Fibroblast of skin of right quadriceps (primary cell): ENCODE measurements around the gene MMP10.
A peak's percentile ranks its signal among the peaks of the same experiment; 100 is the strongest.

Experiments used
- DNase-seq: peaks from one replicate; pipeline ENCODE4 v3.0.0-alpha.2; 2013

Gene MMP10

GRCh38 chr11:102780491-102780918 is at the start of gene MMP10:
MMP10 (minus strand) TSS chr11:102780628; CDS start chr11:102780591, 37 bp downstream.
- DNase-seq, result peak; percentile 76

- DNase-seq, result no peak
Measured at GRCh38 chr11:102829316-102830000, 49.0 kb upstream of the MMP10 start.

GRCh38 chr11:102824556-102824955 is 44.1 kb upstream of the MMP10 start:
- peak; percentile 20 for DNase-seq

- DNase-seq, result no peak
Measured at GRCh38 chr11:102819491-102819890, 39.1 kb upstream of the MMP10 start.

DNA sequence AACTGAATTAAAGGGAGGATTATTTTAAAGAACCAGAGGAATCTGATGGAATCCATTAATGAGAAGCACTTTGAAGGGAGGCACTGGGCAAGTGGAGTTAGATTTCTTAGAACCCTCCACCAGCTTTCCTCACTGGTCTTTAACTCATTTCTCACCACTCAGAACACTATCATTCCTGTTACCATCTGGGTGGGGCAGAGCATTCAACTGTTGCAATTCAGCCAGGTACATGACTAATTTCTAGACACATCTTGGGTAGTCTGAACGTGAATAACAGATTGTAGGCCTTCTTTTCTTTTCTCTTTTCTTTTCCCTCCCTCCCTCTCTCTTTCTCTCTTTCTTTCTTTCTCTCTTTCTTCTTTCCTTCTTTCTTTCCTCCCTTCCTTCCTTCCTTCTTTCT is 33.1 kb upstream of the MMP10 start:
- no peak for DNase-seq

DNA sequence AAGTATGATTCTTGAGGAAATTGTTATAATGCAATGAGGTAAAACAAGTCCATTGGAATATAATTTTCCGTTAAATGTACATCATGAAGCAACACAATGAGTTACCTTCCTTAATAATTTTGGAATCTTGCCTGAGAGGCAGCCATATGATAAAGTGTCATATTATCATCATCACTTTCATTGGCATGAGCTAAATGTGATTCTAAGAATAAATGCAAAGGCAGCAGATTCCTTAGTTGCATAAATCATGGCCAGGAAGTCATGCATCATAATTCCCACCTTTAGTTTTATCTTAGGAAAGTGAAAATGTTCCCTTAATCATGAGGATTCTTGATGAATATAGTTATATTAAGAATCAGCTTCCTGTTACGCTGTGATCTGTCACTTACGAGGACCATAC is 31.8 kb upstream of the MMP10 start:
- no peak for DNase-seq

- DNase-seq, result peak; percentile 47
Measured at GRCh38 chr11:102810950-102811660, 30.7 kb upstream of the MMP10 start.

DNA sequence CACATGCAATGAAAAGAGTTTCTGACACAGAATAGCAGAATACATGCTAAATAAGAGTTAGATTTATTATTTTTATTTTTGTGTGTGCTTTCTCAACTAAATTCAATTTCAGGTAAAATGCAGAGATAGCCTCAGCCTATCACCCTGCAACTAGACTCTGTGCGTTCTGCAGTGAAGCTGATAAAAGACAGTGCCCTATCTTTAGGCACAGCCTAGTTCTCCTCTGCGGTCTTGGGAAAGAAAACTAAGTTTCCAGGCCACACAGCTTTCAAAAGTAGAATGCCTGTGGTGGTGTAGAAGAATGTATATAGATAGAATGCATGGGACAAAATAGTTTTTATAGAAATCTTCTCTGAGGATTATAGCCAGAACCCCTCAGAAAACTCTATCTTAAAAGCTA is 29.5 kb upstream of the MMP10 start:
- DNase-seq, result no peak

DNA sequence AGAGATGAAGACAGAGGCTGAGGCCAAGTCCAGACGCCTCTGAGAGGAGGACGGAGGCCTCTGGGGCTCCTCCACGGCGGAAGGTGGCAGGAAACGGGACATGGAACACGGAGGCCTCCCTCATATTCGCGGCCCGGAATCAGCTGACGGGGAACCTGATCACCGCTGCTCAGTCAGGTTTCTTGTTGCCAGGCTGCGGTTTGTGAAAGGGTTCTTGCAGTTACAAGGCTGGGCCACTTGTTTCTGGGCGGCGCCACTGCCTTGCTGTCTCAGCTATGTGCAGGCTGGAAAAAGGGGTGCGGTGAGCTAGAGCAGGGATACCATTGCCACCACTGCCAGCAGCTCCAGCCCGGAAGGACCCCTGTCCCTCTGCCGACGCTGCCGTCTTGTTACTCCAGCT is 27.5 kb upstream of the MMP10 start:
- no peak for DNase-seq

DNA sequence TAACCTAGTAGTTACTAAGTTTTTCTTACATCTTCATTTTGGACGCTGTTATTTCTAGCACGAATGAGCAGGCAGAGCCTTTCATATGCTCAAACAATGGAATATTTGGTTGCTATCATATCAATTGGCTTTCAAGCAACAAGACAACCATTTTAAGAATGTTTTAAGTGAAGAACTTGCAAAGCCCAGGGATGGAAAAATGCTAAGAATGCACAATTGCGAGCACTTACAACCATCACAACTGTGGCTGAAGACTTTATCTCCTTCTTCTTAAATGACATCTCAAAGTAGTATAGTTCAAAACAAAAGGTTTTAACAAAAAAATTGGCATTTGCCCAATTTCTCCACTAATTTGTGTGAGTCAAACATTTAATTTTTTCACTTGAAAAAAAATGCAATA is 25.9 kb upstream of the MMP10 start:
- DNase-seq, result peak; percentile 64

DNA sequence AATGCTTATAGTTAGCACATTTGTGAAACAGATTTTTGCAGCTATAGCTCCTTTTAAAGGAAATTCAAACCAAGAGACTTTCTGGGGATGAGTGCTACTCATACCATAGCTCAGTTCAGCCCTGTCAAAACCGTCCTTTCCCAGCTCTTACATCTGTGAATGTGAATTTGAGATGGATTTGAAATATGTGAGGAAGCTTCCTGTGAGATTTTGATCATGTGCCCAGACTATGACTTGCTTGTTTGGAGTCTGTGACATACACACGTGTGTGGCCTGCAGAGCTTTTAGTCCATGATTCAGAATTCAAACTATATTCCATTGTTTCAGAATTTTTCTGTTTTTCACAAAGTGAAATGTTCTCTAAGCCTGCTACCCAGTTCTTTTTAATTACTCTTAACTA is 21.9 kb upstream of the MMP10 start:
- DNase-seq, result peak; percentile 96

DNA sequence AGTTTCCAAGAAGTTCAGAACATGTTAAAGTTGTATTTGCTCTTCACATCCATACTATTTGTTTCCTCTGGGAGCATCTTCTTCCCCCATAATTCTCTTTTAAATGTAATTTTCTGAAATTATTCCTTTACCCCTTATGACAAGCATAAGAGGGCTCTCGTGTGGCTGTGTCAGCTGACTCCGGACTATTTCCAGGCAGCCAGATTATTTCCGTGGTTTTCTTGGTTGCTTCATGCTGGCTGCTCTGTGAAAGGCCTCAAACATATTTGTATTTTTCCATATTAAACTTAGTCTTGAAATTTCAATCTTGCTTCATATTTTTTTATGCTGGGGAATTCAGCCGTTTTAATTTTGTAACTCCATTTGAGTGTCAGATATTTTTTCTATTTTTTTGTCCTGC is 20.3 kb upstream of the MMP10 start:
- DNase-seq, result no peak

- DNase-seq, result peak; percentile 48
Measured at GRCh38 chr11:102799681-102800340, 19.4 kb upstream of the MMP10 start.

- DNase-seq, result peak; percentile 88
Measured at GRCh38 chr11:102798012-102798746, 17.8 kb upstream of the MMP10 start, which contains the start of gene MMP1. MMP1 (minus strand) TSS chr11:102798160; CDS start chr11:102798092, 68 bp downstream.

DNA sequence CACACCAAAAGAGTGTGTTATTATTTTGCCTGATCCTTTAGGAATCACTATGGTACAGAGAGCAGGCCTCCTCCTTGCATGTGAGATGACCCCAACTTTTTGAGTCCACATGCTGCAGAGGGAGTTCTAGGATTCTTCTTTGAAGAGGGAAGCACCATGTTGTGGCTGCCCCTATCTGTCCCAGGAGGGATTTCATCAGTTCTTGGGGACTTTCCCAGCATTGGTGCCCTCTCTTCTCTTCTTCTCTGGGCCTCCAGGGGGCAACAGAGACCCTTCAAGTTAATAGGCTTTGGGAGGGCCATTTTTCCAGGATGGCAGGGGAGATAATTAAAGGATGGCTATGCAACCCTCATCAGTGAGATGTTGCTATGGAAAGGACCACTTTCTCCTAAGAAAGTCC is 14.0 kb upstream of the MMP10 start:
- DNase-seq, result peak; percentile 53

- DNase-seq, result no peak
Measured at GRCh38 chr11:102793677-102794290, 13.4 kb upstream of the MMP10 start.

GRCh38 chr11:102792604-102793003 is 12.2 kb upstream of the MMP10 start:
- no peak for DNase-seq

DNA sequence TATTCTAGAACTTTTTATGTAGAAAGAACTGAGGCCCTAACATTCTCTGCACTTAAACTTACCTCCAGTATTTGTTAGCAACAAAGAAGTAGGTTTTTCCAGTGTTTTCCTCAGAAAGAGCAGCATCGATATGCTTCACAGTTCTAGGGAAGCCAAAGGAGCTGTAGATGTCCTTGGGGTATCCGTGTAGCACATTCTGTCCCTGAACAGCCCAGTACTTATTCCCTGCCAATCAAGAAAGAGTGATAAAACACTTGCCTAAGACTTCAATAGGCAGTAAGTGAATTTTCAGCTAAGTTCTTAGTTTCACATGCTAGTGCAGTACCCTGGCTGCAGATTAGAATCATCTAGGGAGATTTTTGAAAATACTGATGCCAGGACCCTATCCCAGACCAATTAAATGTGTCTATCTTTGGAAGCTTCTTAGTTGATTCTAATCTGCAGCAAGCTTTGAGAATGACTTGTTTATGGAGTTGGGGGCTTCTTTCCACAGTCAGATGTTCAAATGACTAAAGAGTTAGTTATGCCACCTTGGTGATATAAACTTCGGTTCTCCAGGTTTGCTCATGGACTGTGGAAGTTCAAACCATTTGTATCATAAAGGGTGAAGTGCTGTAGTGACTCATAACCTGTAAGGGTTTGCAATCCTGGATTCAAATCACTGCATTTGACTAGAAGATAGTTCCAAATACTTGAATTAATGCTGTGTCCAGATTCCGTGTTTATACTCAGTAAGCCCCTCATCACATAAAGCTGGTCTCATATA is 11.0 kb upstream of the MMP10 start:
- DNase-seq, result no peak

DNA sequence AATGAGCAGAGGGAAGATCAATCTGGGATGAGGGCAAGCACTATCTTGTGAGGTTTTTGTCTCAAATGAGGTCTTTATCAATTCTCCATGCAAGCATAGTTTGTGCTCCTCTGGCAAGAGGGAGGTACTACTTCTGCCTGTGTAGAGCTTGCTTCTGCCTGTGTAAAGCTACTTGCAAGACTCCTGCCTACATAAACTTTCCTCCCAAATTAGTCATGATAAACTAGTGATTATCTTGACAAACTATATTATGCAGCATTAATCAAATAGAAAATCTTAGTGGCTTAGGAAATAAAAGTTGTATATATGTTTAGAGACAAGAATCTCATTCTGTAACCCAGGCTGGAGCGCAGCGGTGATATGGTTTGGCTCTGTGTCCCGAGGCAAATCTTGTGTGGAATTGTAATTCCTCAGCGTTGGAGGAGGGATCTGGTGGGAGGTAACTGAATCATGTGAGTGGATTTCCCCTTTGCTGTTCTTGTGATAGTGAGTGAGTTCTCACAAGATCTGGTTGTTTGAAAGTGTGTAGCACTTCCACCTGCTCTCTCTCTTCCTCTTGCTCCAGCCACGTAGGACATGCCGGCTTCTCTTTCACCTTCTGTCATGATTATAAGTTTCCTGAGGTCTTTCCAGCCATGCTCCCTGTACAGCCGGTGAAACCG is 8.0 kb upstream of the MMP10 start:
- DNase-seq, result no peak

DNA sequence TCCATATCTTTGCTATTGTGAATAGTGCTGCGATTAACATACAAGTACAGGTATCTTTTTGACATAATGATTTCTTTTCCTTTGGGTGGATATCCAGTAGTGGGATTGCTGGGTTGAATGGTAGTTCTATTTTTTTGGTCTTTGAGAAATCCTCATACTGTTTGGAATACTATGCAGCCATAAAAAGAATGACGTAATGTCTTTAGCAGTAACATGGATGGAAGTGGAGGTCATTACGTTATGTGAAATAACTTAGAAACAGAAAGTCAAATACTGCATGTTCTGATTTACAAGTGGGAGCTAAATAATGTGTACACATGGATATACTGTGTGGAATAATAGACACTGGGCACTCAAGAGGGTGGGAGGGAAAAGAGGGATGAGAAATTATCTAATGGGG is 4.0 kb upstream of the MMP10 start:
- DNase-seq, result no peak

- DNase-seq, result no peak
Measured at GRCh38 chr11:102783720-102784119, 3.3 kb upstream of the MMP10 start.
